Measurements from ENCODE around the gene MYO9B.
"Not testable (repeated sequence)": the region's sequence is repeated elsewhere in the genome, so short reads cannot be mapped to it uniquely, and the experiment has no call there.

The MYO9B gene

GRCh38 chr19:17113127-17113785 lies 37.7 kb downstream of the MYO9B start:
- no peak for DNase-seq (ENCODE audit: extremely low read depth in 1 of 2, low read depth in 1 of 2)

- DNase-seq (ENCODE audit: extremely low read depth in 1 of 2, low read depth in 1 of 2) = no peak
Observed at GRCh38 chr19:17114414-17114831, 38.8 kb downstream of the MYO9B start.

GRCh38 chr19:17116996-17117702 lies 41.6 kb downstream of the MYO9B start:
- no peak for DNase-seq (ENCODE audit: extremely low read depth in 1 of 2, low read depth in 1 of 2)

- no peak for DNase-seq (ENCODE audit: extremely low read depth in 1 of 2, low read depth in 1 of 2)
Observed at GRCh38 chr19:17118957-17119356, 43.4 kb downstream of the MYO9B start.

GRCh38 chr19:17121736-17122293 lies 46.2 kb downstream of the MYO9B start:
- DNase-seq (ENCODE audit: extremely low read depth in 1 of 2, low read depth in 1 of 2) = no peak

GRCh38 chr19:17123041-17123440 lies 47.5 kb downstream of the MYO9B start:
- DNase-seq (ENCODE audit: extremely low read depth in 1 of 2, low read depth in 1 of 2) = no peak

- DNase-seq (ENCODE audit: extremely low read depth in 1 of 2, low read depth in 1 of 2) = no peak
Observed at GRCh38 chr19:17124025-17124424, 48.4 kb downstream of the MYO9B start.

- peak; percentile 5 to 18 for DNase-seq (ENCODE audit: extremely low read depth in 1 of 2, low read depth in 1 of 2)
Observed at GRCh38 chr19:17125062-17125727, 49.6 kb downstream of the MYO9B start.

- peak; percentile 36 to 47 for DNase-seq (ENCODE audit: extremely low read depth in 1 of 2, low read depth in 1 of 2)
Observed at GRCh38 chr19:17125728-17126677, 50.4 kb downstream of the MYO9B start.

- no peak for DNase-seq (ENCODE audit: extremely low read depth in 1 of 2, low read depth in 1 of 2)
Observed at GRCh38 chr19:17127671-17128070, 52.1 kb downstream of the MYO9B start.

- DNase-seq (ENCODE audit: extremely low read depth in 1 of 2, low read depth in 1 of 2) = no peak
Observed at GRCh38 chr19:17128403-17128802, 52.8 kb downstream of the MYO9B start.

GRCh38 chr19:17128820-17129219 lies 53.2 kb downstream of the MYO9B start:
- DNase-seq (ENCODE audit: extremely low read depth in 1 of 2, low read depth in 1 of 2) = no peak

GRCh38 chr19:17129377-17129776 lies 53.8 kb downstream of the MYO9B start:
- DNase-seq (ENCODE audit: extremely low read depth in 1 of 2, low read depth in 1 of 2) = no peak

GRCh38 chr19:17135001-17135853 lies 59.6 kb downstream of the MYO9B start:
- peak in 1 of 2 donors; percentile 6 for DNase-seq (ENCODE audit: extremely low read depth in 1 of 2, low read depth in 1 of 2)

- DNase-seq (ENCODE audit: extremely low read depth in 1 of 2, low read depth in 1 of 2) = no peak
Observed at GRCh38 chr19:17136021-17136420, 60.4 kb downstream of the MYO9B start.

- DNase-seq (ENCODE audit: extremely low read depth in 1 of 2, low read depth in 1 of 2) = no peak
Observed at GRCh38 chr19:17136617-17137016, 61.0 kb downstream of the MYO9B start.

GRCh38 chr19:17137417-17137816 lies 61.8 kb downstream of the MYO9B start:
- no peak for DNase-seq (ENCODE audit: extremely low read depth in 1 of 2, low read depth in 1 of 2)

GRCh38 chr19:17138052-17138846 lies 62.7 kb downstream of the MYO9B start:
- DNase-seq (ENCODE audit: extremely low read depth in 1 of 2, low read depth in 1 of 2) = not testable (repeated sequence)
